CD4-positive, alpha-beta T cell treated with Interferon gamma for 1 hour (primary cell): Measurements from ENCODE around the gene NOVA1.

Experiments
- DNase-seq: peaks from one replicate; pipeline ENCODE4 v3.0.0-alpha.2; 2020

Gene NOVA1

GRCh38 chr14:26429205-26429604, 168.6 kb downstream of the NOVA1 start:
- DNase-seq, result no peak

DNA sequence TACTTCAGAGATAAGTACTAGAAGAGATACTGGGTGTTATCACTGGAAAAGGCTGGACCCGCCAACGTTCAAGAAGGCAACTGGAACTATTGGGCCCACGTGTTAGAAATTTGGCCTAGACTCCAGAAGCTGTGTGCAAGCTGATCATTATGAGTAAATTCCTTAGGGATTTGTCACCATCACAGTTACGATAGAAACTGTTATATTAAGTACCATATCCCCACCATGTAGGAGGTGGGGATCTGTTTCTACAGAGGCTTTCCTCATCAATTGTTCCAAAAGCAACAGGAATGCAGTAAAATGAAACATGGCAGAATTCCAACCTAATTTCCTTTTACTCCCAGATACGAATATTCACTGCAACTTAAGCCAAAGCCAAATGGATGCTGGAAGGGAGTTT, 170.7 kb downstream of the NOVA1 start:
- DNase-seq, result no peak

- DNase-seq, result no peak
Observed at GRCh38 chr14:26424537-26424936, 173.3 kb downstream of the NOVA1 start.

DNA sequence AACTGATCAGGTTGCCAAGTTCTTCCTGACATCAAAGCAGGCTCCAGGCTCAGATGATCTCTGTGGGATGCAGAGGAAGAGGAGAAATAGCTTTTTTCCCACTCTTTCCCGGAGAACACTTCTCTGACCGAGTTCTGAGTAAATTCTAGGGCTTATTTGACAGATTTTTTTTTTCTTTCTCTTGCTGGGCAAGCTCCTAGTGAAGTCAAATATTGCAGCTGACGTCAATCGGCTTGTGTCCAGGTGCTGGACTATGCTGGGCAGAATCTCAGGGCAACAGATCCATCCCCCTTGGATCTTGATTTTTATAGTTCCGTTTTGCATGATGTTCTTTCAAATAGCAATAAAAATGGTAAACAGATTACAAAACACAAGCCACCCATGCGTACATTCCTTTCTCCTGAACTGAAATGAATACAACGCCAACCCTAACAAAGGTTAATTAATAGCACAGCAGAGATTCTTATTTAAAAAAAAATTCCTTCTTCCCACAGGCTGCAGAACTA, 182.2 kb downstream of the NOVA1 start:
- no peak for DNase-seq

GRCh38 chr14:26414926-26415325, 182.9 kb downstream of the NOVA1 start:
- no peak for DNase-seq

GRCh38 chr14:26414103-26414502, 183.7 kb downstream of the NOVA1 start:
- DNase-seq, result no peak

DNA sequence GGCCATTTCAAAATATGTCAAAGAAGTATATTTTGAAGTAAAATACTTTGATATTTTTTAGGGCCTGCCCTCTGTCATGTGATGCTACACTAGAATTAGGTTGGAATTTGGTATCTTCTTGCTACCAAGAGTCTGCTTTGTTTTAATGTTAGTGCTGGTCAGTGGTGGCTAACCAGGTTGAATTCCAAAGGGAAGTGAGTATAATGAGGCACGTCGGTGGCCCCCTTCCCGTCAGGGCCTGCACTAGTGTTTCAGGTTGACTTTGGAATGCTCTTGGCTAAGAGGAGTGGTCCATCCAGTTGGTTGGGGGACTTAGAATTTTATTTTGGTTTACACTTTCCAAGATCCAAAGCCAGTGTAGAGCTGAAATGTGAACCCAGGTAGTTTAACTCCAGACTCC, 185.4 kb downstream of the NOVA1 start:
- no peak for DNase-seq

GRCh38 chr14:26410189-26410685, 187.6 kb downstream of the NOVA1 start:
- DNase-seq, result no peak

DNA sequence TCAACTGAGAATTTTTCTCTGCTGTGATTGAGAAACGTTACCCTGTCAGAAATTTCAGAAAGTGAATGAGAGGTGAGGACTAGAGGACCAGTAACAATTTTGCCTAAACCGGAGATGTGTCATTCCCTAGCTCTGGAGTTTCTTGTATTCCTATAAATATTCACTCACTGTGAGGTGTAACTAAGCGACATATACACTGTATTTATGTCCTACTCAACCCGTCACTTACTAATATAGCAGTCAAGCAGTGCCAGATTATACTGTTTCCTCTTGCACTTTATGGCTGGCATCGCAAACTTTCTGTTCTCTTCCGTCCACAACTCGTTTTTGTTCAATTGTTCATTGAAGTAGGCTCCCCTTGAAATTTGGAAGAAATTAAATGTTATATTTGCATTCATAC, 192.9 kb downstream of the NOVA1 start:
- no peak for DNase-seq

DNA sequence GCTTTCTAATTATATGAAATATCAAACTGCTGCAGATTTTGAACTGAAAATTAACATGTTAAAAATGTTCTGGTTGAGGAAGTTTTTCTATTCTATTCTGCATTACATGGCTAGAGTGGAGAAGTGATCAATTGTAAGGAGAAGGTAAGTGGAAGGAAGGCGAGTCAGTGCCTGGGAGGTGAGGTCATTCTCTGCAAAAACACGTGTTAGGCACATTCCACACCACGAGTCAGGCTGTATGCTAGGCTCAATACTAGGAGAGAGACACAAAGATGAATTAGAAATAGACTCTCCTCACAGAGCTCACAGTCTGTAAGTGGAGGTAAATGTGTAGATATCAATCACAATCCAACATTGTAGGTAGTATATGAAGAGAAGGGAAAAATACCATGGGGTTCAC, 194.1 kb downstream of the NOVA1 start:
- DNase-seq, result no peak

- no peak for DNase-seq
Observed at GRCh38 chr14:26402126-26402525, 195.7 kb downstream of the NOVA1 start.

DNA sequence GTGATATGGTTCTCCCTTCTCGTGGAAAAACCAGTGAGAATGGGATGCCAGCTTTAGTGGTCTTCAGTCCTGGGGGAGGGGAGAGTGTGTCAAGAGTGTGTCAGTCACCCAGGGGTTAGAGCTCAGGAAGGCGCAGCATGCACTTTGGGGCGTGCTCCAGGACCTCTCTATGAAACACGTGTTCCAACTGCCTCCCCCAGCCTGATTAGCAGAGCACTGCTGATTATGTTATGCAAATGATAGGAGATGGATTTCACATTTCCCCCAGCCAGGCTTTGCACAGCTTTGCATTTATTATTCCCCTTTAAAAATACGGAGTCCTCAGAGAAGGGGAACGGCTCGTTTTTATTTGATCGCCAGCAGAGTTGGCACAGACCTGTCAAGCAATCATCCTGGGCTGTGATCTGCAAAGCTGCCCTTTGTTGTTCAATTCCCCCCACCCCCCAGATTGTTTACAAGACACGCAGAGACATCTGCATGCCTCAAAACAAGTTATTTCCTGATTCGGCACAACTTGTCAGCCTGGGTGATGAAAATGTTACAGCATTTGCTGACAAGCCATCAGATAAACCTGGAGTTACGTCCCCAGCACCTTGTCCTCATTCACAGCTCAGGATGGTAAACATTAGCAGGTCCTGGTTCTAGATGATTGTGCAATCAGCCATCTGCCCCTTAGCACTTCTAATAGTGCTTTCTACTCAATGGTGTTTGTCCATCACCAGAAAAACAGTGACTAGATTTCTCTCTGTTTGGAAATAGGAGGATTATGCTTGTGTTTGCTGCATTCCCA, 196.5 kb downstream of the NOVA1 start:
- no peak for DNase-seq

DNA sequence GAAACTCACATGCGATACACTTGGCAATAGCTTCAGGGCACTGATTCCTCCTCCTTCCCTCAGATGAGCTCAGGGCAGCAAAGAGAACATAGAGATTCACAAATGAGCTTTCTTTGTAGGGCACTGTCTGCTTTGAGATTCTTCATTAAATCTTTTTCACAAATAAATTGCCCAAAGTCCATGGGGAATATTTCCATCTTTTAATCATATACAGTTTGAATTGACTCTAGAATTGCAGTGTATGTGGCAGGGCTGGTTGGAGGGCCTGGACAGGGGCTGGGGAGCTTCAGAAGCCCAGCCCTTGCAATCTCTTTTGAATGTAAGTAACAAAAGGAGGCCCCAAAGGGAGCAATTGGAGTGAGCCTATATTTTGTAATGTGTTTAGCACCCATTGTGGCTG, 197.5 kb downstream of the NOVA1 start:
- no peak for DNase-seq

DNA sequence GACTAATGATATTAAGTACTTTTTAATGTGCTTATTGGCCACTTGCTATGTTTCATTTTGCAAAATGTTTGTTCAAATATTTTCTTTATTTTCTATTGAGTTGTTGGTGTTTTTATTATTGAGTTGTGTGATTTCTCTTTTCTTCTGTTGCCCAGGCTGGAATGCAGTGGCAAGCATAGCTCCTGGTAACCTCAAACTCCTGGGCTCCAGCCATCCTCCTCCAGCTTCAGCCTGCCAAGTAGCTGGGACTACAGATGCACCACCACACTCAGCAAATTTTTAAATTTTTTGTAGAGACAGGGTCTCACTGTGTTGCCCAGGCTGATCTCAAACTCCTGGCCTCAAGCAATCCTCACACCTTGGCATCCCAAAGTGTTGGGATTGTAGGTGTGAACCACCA, 199.2 kb downstream of the NOVA1 start:
- no peak for DNase-seq
